PFSK-1 (cell line): ENCODE measurements around the gene APOA4.

ENCODE experiments used
- FOXP2 ChIP-seq: optimal IDR thresholded peaks from 2 replicates; pipeline ENCODE3; 2011; ENCODE audit warnings: borderline replicate concordance, control low read depth, inconsistent platforms; ENCODE audit not compliant: insufficient read depth; ENCODE audit errors: extremely low read length, extremely low read depth
- TAF1 ChIP-seq: IDR thresholded peaks from 2 replicates; pipeline ENCODE4 v1.6.1; 2012; ENCODE audit warnings: low read length, control low read depth, borderline replicate concordance; ENCODE audit not compliant: insufficient read depth

DNA sequence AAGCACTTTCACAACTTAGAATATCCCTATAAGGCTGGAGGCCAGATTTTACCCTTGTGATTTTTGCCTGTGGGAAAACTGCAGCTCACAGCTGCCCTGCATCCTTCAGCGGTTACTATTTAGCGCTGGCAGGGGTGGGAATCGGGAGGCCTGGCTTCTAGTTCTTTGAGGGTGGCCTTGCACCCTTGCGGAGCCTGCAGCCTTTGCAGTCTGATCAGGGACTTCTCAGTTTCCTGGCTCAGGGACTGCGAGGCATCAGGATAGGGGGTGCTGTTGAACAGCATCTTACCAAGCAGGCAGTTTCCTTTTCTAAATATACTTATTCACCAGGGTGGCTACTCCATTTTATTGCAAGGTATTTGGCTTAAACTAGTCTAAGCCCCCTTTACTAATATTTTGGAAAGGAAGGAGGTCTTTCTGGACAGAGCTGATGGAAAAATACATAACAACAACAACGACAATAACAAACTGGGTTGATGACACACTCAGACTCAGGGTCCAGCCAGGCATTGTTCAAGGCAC, 17.2 kb upstream of the APOA4 start:
- TF ChIP-seq FOXP2 = no peak
- no peak for TF ChIP-seq TAF1
